Panc1 (cell line): Measurements from ENCODE around the gene REV3L.

Experiments used
- CTCF ChIP-seq: fragments of 450-650 bp; IDR thresholded peaks from 2 replicates; pipeline ENCODE4 v1.5.1; 2017; ENCODE audit warnings: mild to moderate bottlenecking
- POLR2AphosphoS5 ChIP-seq: IDR thresholded peaks from 2 replicates; pipeline ENCODE4 v1.6.1; 2012; ENCODE audit warnings: mild to moderate bottlenecking, low read depth, low read length, moderate library complexity
- TCF7L2 ChIP-seq: IDR thresholded peaks from 2 replicates; pipeline ENCODE4 v1.6.1; 2011; ENCODE audit warnings: mild to moderate bottlenecking, low read depth, low read length, inconsistent platforms

DNA sequence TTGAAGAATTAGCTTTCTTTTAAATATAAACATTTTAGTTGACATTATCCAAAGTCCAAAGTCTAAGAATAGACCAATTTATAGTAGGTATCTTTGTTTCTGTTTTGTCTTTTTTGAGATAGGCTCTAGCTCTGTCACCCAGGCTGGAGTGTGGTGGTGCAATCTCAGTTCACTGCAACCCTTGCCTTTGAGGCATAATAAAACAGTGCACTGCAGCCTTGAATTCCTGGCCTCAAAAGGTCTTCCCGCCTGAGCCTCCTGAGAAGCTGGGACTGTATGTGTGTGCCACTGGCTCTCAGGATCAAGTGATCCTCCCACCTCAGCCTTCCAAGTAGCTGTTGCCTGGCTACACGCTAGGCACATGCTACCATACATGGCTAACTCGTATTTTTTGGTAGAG, 135.4 kb downstream of the REV3L start:
- no peak for TF ChIP-seq CTCF
- TF ChIP-seq POLR2AphosphoS5 = no peak
- TF ChIP-seq TCF7L2 = no peak
